GM18498 (cell line): ENCODE data around the gene TGM2.

Experiments used
- ATAC-seq: cut with Tn5 transposase; IDR thresholded peaks from one replicate; pipeline ENCODE4 v1.9.1; 2021; ENCODE audit warnings: mild to moderate bottlenecking, moderate library complexity; ENCODE audit not compliant: unreplicated experiment

Gene TGM2

DNA sequence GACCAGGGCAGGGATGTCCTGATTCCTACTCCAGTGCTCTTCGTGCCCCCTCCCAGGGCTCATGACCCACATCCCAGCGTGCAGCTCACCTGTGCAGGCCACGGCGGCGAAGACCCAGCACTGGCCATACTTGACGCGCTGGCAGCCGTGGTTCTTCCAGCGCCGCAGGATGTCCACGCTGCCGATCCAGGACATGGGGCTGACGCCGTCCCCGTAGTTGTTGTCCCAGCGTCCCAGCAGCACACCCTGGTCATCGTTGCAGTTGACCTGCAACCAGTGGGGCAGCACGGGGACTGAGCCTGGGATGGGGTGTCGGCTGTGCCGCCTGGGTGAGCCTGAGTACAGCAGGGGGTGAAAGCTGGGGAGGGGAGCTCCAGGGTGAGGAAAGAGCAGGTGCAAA lies 18.4 kb downstream of the TGM2 start:
- no peak for ATAC-seq

- ATAC-seq, result no peak
Measured at GRCh38 chr20:38146156-38146555, 18.9 kb downstream of the TGM2 start.

DNA sequence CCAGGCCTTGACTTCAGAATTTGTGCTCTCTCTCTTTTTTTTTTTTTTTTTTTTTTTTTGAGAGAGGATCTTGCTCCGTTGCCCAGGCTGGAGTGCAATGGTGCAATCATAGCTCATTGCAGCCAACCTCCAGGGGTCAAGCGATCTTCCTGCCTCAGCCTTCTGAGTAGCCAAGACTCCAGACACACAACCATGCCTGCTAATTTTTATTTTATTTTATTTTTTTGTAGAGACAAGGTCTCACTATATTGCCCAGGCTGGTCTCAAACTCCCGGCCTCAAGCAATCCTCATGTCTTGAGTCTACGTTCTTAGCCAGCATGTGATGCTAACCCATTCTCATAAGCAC lies 19.4 kb downstream of the TGM2 start:
- ATAC-seq, result no peak

- no peak for ATAC-seq
Measured at GRCh38 chr20:38144974-38145728, 19.9 kb downstream of the TGM2 start.

- ATAC-seq, result no peak
Measured at GRCh38 chr20:38144598-38144973, 20.5 kb downstream of the TGM2 start.

- no peak for ATAC-seq
Measured at GRCh38 chr20:38143646-38144554, 21.2 kb downstream of the TGM2 start.

- no peak for ATAC-seq
Measured at GRCh38 chr20:38143238-38143645, 21.8 kb downstream of the TGM2 start.

DNA sequence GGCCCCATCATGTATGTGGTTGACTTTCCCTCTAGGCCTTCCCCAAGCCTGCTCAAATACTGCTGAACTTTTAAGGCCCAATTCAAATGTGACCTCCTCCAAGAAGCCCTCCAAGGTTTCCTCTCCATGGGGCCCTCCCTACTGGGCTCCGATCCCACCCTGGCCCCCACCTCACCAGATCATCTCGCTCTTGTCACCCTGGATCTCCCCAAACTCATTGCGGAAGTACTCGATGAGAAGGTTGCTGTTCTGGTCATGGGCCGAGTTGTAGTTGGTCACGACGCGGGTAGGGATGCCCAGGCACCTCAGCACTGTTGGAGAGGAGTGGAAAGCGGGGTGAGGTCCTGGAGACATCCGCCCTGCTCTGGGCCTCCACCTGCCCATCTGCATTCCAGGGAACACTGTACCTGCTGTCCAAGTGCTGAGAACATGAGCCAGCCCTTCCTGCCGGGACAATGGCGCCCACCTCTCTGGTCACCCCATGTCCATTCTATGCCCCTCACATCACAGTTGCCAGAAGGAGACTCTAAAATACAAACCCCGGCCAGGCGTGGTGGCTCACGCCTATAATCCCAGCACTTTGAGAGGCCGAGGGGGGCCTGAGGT lies 23.1 kb downstream of the TGM2 start:
- no peak for ATAC-seq

DNA sequence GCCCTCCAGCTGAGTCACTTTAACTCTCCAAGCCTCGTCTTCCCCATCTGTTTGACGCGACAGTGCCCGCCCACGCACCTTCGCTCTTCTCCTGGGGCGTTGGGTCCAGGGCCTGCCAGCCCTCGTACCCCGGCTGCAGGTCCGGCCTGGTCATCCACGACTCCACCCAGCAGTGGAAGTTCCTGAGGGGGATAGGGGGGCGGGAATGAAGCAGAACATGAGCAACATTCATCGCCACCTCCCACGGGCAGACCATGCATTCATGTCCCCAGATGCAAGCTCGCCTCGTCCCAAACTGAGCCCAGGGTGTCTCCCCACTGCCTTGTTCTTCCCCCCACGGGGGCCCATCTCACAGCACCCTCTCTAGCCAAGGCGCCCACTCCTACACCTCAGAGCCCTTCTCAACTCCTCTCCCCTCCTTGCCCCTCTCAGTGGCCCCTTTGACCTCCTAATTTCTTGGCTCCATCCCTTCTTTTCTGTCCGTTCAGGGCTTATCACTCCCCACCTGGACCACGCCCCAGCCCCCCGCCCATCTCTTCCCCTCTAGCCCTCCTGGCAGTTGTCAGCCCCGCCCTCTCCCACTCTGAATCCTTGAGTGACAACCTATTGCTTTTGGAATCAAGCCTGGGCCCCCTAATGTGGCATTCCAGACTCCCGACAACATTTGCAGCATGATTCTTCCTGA lies 23.7 kb downstream of the TGM2 start:
- no peak for ATAC-seq

- no peak for ATAC-seq
Measured at GRCh38 chr20:38139977-38140753, 24.9 kb downstream of the TGM2 start.

DNA sequence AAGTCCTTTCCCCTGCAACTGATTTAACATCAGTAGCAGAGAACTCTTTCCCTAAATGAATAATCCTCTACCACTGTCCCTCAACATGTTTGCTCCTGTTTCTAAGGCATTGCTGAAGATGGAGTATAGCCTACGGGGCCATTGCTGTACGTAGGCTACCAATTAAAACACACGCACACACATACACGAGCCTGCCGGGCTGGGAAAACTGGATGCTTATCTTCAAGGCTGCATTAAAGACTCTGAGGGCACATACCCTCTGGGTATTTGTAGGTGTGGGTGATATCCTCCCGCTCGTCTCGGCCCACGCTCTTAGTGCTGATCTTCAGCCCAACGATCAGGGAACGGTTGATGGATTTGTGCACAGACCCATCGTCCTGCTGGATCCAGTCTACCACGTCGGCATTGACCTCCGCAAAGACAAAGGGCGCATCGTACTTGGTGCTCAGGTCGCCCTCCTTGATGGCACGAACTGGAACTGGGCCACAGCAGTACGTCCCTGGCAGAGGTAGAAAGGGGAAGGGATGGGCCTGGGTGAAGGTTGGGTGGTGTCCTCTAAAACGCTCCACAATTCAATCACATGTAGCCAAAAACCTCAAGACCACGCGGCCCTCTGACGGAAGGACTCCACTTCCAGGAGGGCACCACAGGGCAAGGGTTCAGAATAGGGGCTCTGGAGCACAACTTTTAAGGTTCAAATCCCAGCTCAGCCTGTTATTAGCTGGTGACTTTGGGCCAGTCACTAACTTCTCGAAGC lies 25.7 kb downstream of the TGM2 start:
- ATAC-seq, result no peak

GRCh38 chr20:38138086-38138778 lies 26.8 kb downstream of the TGM2 start:
- no peak for ATAC-seq

- no peak for ATAC-seq
Measured at GRCh38 chr20:38137441-38138037, 27.5 kb downstream of the TGM2 start.

DNA sequence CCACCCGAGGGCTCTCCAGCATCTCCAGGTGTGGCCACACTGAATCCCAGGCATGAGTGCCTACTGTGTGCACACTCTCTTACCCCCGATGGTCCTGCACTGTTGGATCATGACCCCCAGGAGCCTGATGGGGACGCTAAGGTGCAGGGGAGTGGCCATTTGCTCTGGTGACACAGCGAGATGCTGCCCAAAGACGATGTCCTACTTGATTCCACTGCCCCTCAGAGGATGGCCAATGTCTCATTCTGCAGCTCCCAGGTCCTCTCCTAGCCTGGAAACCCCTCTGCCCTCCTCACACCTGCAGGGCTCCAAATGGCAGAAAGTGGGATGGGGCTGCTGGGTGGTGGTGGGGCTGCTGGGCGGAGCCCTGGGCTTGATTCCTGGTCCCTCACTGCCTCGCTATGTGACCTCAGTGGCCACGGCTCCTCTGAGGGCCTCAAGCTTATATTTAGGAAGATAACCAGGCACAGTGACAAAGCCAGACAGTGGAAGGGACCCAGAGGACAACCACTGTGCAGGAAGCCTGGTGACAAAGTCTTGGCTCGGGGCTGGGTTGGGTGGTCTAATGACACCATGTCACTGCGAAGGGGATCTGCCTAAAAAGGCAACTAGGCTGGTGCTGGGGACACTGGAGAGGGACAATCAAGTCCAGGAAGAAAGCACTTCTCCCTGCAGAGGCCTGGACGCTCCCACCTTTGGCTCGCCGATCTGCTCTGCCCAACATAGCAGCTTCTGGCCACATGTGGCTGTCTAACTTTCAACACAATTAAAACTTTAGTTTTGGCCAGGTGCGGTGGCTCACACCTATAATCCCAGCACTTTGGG lies 28.4 kb downstream of the TGM2 start:
- no peak for ATAC-seq

- no peak for ATAC-seq
Measured at GRCh38 chr20:38135651-38136420, 29.2 kb downstream of the TGM2 start.

- ATAC-seq, result no peak
Measured at GRCh38 chr20:38135271-38135650, 29.8 kb downstream of the TGM2 start.
